ENCODE data around the gene CGN.

Gene CGN

DNA sequence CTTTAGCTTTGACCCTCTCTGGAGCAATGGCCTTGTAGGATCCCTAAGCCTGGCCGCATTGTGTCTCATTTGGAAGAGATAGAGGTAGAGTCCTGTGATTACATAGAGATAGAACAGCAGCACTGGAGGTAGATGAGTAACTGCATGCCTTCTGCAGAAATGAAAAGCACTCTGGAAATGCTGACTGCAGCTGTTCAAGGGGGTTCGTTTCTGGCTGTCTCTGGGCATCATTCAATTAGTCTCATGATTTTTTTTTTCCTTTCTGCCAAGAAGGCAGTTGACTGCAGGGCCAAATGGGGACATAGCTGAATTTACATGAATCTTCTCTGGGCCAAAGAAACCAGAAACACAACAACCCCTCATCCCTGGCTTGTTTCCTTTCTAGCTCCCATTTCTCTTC lies 72.6 kb downstream of the CGN start:
- no peaks in the 10 kb centered on the region for H3K36me3 ChIP-seq (ENCODE audit: insufficient read depth)
- H3K79me2 ChIP-seq (ENCODE audit: insufficient read depth, low read depth): no peaks in the 10 kb centered on the region
- H2AFZ ChIP-seq (ENCODE audit: low read depth): no peak overlapping the region
- H3K4me1 ChIP-seq (ENCODE audit: low read depth, poor library complexity, severe bottlenecking): no peaks in the 10 kb centered on the region
- H3K4me3 ChIP-seq (IDR thresholded peaks at IDR 0.05; ENCODE audit: insufficient read depth, low read depth, low read length): no peak overlapping the region
- TF ChIP-seq, protein P1, sequence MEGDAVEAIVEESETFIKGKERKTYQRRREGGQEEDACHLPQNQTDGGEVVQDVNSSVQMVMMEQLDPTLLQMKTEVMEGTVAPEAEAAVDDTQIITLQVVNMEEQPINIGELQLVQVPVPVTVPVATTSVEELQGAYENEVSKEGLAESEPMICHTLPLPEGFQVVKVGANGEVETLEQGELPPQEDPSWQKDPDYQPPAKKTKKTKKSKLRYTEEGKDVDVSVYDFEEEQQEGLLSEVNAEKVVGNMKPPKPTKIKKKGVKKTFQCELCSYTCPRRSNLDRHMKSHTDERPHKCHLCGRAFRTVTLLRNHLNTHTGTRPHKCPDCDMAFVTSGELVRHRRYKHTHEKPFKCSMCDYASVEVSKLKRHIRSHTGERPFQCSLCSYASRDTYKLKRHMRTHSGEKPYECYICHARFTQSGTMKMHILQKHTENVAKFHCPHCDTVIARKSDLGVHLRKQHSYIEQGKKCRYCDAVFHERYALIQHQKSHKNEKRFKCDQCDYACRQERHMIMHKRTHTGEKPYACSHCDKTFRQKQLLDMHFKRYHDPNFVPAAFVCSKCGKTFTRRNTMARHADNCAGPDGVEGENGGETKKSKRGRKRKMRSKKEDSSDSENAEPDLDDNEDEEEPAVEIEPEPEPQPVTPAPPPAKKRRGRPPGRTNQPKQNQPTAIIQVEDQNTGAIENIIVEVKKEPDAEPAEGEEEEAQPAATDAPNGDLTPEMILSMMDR (conservative IDR thresholded peaks at IDR 0.05; ENCODE audit: low read depth, low read length): no peak
- H3K4me2 ChIP-seq: no peak overlapping the region
- no peaks in the 10 kb centered on the region for H3K27me3 ChIP-seq (ENCODE audit: insufficient read depth, low read depth)
- H3K9ac ChIP-seq: no peak overlapping the region
- no peak overlapping the region for H3K27ac ChIP-seq
- no peaks in the 10 kb centered on the region for H4K20me1 ChIP-seq (ENCODE audit: insufficient read depth)

DNA sequence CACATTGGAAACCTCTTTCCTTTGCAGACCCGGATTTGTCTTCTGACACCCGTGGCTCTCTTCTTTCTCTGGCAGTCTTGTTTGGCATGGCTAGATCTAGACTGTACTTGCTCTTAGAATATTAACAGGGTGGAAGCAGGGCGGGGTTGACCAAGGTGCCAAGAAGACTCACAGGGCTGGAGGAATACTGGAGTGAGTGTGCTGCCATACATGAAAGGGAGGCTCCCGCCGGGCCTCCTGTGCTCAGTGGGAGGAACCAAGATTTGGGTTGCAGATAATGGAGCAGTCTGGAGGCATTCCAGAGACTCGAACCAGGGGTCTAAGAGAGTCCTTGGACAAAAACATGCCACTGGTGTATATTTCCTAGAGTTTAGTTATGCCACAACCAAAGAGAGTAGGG lies 73.1 kb downstream of the CGN start:
- Histone ChIP-seq H3K27me3 (ENCODE audit: insufficient read depth, low read depth) (no peaks in the 10 kb centered on the region), H3K27ac (no peak overlapping the region), H3K9ac (no peak overlapping the region), H3K4me1 (ENCODE audit: low read depth, poor library complexity, severe bottlenecking) (no peaks in the 10 kb centered on the region), H3K36me3 (ENCODE audit: insufficient read depth) (no peaks in the 10 kb centered on the region), H3K4me2 (no peak overlapping the region), H3K79me2 (ENCODE audit: insufficient read depth, low read depth) (no peaks in the 10 kb centered on the region), H4K20me1 (ENCODE audit: insufficient read depth) (no peaks in the 10 kb centered on the region), H2AFZ (ENCODE audit: low read depth) (no peak overlapping the region), H3K4me3 (IDR thresholded peaks at IDR 0.05; ENCODE audit: insufficient read depth, low read depth, low read length) (no peak overlapping the region)
- TF ChIP-seq, protein P1 (conservative IDR thresholded peaks at IDR 0.05; ENCODE audit: low read depth, low read length): no peak

DNA sequence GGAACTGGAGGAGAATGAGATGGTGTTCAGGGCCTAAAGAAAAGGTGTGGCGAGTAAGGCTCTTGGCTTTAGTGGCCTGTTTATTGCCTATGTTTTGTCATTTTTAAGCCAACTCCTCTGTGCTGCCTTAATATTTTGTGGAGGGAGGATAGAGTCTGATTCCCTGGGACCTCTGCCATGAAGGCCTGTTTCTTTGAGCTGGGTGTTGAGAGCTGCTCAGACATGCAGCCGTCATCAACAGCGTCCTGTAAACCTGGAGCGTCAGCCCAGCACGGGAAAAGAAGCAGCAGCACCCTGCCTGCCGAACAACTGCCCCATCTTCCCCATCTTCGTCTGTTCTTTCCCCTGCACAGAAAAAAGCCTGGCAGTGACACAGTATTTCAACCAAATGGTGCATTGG lies 73.6 kb downstream of the CGN start:
- TF ChIP-seq, protein P1 (conservative IDR thresholded peaks at IDR 0.05; ENCODE audit: low read depth, low read length): no peak
- H3K79me2 ChIP-seq (ENCODE audit: insufficient read depth, low read depth): no peaks in the 10 kb centered on the region
- H3K9ac ChIP-seq: no peak overlapping the region
- no peaks in the 10 kb centered on the region for H3K4me1 ChIP-seq (ENCODE audit: low read depth, poor library complexity, severe bottlenecking)
- H3K4me2 ChIP-seq: no peak overlapping the region
- no peaks in the 10 kb centered on the region for H4K20me1 ChIP-seq (ENCODE audit: insufficient read depth)
- no peaks in the 10 kb centered on the region for H3K36me3 ChIP-seq (ENCODE audit: insufficient read depth)
- no peak overlapping the region for H3K27ac ChIP-seq
- H2AFZ ChIP-seq (ENCODE audit: low read depth): no peak overlapping the region
- no peaks in the 10 kb centered on the region for H3K27me3 ChIP-seq (ENCODE audit: insufficient read depth, low read depth)
- no peak overlapping the region for H3K4me3 ChIP-seq (IDR thresholded peaks at IDR 0.05; ENCODE audit: insufficient read depth, low read depth, low read length)

DNA sequence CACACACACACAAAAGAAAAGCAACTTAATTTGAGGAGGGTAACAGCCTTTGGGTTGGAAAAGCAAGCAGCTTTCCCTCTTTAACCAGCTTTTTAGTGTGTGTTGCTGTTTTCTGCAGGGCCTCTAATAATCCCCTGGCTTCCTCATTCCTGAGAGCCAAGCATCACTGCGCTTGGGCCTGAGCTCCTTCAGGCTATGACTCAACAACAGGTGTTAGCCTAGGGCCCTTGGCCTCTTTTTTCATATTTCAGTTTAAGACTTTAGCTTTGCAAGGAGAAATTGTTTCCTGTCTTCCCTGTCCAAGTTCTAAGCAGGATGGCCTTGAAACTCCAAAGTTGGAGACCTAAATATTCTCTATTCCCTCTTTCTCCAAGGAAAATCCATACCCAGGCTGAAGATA lies 74.4 kb downstream of the CGN start:
- H3K36me3 ChIP-seq (ENCODE audit: insufficient read depth): no peaks in the 10 kb centered on the region
- no peaks in the 10 kb centered on the region for H4K20me1 ChIP-seq (ENCODE audit: insufficient read depth)
- H3K79me2 ChIP-seq (ENCODE audit: insufficient read depth, low read depth): no peaks in the 10 kb centered on the region
- H2AFZ ChIP-seq (ENCODE audit: low read depth): no peak overlapping the region
- H3K9ac ChIP-seq: no peak overlapping the region
- H3K4me3 ChIP-seq (IDR thresholded peaks at IDR 0.05; ENCODE audit: insufficient read depth, low read depth, low read length): no peak overlapping the region
- TF ChIP-seq, protein P1 (conservative IDR thresholded peaks at IDR 0.05; ENCODE audit: low read depth, low read length): no peak
- no peaks in the 10 kb centered on the region for H3K27me3 ChIP-seq (ENCODE audit: insufficient read depth, low read depth)
- no peak overlapping the region for H3K4me2 ChIP-seq
- no peaks in the 10 kb centered on the region for H3K4me1 ChIP-seq (ENCODE audit: low read depth, poor library complexity, severe bottlenecking)
- H3K27ac ChIP-seq: no peak overlapping the region
